ENCODE results near the gene CDH26. TPM values are rescaled to one million over a fixed set of nuclear protein-coding genes. Genes with fewer than 3 reads are reported as not detected.

Gene CDH26
- total RNA-seq, 1 donor from 2014 or later: not detected

DNA sequence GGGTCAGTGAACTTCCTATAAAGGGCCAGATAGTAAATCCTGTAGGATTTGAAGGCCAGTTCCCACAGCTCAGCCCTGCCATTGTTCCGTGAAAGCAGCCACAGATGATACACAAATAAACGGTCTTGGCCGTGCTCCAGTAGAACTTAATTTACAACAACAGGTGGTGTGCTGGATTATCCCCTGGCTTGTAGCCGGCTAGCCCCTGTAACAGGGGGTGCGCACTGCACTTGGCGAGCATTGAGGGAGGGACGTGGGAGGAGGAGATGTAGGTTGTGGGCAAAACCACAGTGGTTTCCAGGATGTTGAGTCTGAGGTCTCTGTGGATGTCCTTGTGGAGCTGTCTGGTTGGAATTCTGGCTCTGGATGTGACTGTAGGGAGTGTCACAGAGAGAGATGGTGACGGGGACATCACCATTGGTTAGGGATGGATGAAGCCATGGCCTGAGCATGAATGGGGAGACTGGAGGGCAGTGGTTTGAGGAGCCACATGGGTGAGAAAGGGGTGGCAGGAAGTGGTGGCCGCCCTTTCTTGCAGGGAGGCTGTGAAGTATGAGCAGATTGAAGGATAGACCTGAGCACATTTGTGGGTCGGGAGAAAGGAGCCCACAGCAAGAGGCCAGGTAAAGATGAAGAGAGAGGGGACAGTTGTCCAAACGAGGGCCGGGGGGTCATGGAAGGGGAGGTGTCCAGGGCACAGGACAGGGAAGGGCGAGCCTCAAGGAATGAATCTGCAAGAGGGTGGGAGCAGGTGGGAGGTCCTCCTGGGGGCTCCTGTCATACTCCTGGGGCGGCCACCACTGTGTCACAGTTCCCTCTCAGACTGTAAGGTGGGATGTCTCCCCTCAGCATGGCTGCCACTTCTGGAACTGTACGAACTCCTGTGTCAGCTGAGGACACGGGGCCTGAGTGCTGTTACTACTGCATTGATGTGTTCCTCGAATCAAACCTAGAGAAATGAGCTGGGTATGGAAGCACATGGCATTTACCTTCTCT lies 53.6 kb downstream of the CDH26 start:
- no peak overlapping the region for H3K4me3 Mint-ChIP-seq (ENCODE audit: unreplicated experiment)
- DNase-seq (ENCODE audit: low spot score): no peak
- no peak overlapping the region for H3K27ac Mint-ChIP-seq (ENCODE audit: unreplicated experiment)
- peaks cover 16% of the 10 kb centered on the region for H3K27me3 Mint-ChIP-seq (ENCODE audit: low read depth)
- peaks cover 2% of the 10 kb centered on the region for H3K36me3 Mint-ChIP-seq (ENCODE audit: low read depth)
- H3K4me1 Mint-ChIP-seq (ENCODE audit: low read depth): peaks cover 3% of the 10 kb centered on the region
- TF ChIP-seq, protein P1, sequence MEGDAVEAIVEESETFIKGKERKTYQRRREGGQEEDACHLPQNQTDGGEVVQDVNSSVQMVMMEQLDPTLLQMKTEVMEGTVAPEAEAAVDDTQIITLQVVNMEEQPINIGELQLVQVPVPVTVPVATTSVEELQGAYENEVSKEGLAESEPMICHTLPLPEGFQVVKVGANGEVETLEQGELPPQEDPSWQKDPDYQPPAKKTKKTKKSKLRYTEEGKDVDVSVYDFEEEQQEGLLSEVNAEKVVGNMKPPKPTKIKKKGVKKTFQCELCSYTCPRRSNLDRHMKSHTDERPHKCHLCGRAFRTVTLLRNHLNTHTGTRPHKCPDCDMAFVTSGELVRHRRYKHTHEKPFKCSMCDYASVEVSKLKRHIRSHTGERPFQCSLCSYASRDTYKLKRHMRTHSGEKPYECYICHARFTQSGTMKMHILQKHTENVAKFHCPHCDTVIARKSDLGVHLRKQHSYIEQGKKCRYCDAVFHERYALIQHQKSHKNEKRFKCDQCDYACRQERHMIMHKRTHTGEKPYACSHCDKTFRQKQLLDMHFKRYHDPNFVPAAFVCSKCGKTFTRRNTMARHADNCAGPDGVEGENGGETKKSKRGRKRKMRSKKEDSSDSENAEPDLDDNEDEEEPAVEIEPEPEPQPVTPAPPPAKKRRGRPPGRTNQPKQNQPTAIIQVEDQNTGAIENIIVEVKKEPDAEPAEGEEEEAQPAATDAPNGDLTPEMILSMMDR (IDR thresholded peaks at IDR 0.05): no peak
- H3K9me3 Mint-ChIP-seq (ENCODE audit: low read depth): peaks cover 16% of the 10 kb centered on the region

DNA sequence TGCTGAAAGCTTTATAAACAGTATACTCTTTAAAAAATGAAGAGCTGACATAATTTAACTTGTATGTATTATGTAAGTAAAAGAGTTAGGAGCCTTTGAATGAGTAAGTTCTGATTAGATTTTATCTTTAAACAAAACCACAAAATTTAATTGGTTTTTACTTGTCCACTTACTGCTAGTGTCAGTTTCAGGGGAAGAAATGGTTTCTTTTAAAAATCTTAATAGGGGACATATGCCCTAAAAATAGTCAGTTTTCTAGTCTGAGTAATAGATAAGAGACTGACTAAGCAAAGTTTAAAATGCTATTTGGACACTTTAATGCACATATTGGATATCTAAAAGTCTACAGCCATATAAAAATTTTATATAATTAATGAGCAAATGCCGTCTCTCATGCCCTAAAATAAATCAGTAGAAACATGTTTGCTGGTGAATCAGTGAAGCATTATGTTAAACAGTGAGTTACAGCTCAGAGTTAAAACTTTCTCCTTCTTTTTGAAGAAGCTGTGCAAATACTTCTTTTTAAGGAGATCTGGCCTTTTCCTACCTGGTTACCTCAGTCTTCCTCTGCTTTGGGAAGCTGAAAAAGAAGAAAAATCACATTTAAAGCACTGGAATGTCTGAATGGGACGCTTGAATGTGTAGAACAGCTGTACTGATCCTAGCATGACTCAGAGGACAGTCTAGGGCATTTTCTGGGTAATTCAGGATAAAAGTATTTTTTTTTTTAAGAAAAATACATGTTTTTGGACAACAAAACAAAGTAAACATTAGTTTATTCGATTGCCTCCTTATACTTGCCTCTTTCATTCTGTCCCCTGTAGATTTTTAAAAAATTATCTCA lies 55.3 kb downstream of the CDH26 start:
- Mint-ChIP-seq H3K27me3 (ENCODE audit: low read depth) (peaks cover 21% of the 10 kb centered on the region), H3K9me3 (ENCODE audit: low read depth) (peaks cover 25% of the 10 kb centered on the region), H3K36me3 (ENCODE audit: low read depth) (peaks cover 5% of the 10 kb centered on the region), H3K27ac (ENCODE audit: unreplicated experiment) (no peak overlapping the region), H3K4me1 (ENCODE audit: low read depth) (peaks cover 3% of the 10 kb centered on the region), H3K4me3 (ENCODE audit: unreplicated experiment) (no peak overlapping the region)
- DNase-seq (ENCODE audit: low spot score): no peak
- TF ChIP-seq, protein P1 (IDR thresholded peaks at IDR 0.05): no peak

DNA sequence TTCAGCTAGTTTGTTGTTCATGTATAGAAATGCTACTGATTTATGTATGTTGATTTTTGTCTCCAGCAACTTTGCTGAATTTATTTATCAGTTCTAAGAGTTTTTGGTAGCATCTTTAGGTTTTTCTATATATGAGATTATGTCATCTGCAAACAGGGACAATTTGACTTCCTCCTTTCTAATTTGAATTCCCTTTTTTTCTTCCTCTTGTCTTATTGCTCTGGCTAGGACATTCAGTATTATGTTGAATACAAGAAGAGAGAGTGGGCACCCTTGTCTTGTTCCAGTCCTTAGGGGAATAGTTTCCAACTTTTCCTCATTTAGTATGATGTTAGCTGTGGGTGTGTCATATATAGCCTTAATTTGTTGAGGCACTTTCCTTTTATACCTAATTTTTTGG lies 58.2 kb downstream of the CDH26 start:
- H3K9me3 Mint-ChIP-seq (ENCODE audit: low read depth): peaks cover 32% of the 10 kb centered on the region
- DNase-seq (ENCODE audit: low spot score): no peak
- TF ChIP-seq, protein P1 (IDR thresholded peaks at IDR 0.05): no peak
- H3K27me3 Mint-ChIP-seq (ENCODE audit: low read depth): peaks cover 22% of the 10 kb centered on the region
- no peak overlapping the region for H3K4me3 Mint-ChIP-seq (ENCODE audit: unreplicated experiment)
- peaks cover 5% of the 10 kb centered on the region for H3K36me3 Mint-ChIP-seq (ENCODE audit: low read depth)
- peaks cover 3% of the 10 kb centered on the region for H3K4me1 Mint-ChIP-seq (ENCODE audit: low read depth)
- H3K27ac Mint-ChIP-seq (ENCODE audit: unreplicated experiment): no peak overlapping the region

DNA sequence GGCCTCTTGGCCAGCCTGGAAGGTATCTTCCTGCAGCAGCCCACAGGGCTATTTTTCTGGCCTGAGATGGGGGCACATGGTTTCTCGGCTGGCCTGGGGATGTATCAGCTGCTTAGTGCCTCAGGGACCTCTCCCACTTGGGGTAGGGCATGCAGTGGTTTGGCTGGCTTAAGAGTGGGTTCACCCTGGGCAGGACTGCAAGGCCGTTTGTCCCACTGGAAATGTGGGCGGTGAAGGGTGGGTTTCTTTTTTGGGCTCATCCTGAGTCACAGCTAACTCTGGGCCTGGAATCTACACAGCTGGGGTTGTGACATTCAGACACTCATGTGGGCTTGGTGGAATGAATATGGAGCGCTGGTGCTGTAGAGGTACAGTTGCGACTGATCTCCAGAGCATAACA lies 62.0 kb downstream of the CDH26 start:
- no peak overlapping the region for H3K4me3 Mint-ChIP-seq (ENCODE audit: unreplicated experiment)
- peaks cover 31% of the 10 kb centered on the region for H3K9me3 Mint-ChIP-seq (ENCODE audit: low read depth)
- peaks cover 17% of the 10 kb centered on the region for H3K27me3 Mint-ChIP-seq (ENCODE audit: low read depth)
- TF ChIP-seq, protein P1 (IDR thresholded peaks at IDR 0.05): no peak
- peaks cover 4% of the 10 kb centered on the region for H3K36me3 Mint-ChIP-seq (ENCODE audit: low read depth)
- H3K27ac Mint-ChIP-seq (ENCODE audit: unreplicated experiment): no peak overlapping the region
- H3K4me1 Mint-ChIP-seq (ENCODE audit: low read depth): no peaks in the 10 kb centered on the region
- no peak for DNase-seq (ENCODE audit: low spot score)

DNA sequence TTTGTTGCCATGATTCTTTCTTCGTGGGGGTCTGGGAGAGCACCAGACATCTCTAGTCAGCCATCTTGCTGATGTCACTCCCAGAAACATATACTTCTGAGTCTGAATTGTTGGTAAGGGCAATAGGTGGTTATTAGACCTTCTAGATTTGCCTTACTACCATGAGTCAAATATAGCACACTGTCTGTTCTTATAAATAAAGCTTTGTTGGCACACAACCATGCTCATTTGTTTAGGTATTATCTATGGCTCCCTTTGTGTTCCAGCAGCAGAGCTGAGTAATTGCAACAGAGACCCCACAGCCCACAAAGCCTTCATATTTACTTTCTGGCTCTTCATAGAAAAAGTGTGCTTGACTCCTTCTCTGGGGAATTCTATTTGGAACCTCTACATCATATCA lies 62.9 kb downstream of the CDH26 start:
- H3K4me1 Mint-ChIP-seq (ENCODE audit: low read depth): no peaks in the 10 kb centered on the region
- H3K4me3 Mint-ChIP-seq (ENCODE audit: unreplicated experiment): no peak overlapping the region
- no peak overlapping the region for H3K27ac Mint-ChIP-seq (ENCODE audit: unreplicated experiment)
- TF ChIP-seq, protein P1 (IDR thresholded peaks at IDR 0.05): no peak
- no peak for DNase-seq (ENCODE audit: low spot score)
- H3K9me3 Mint-ChIP-seq (ENCODE audit: low read depth): peaks cover 23% of the 10 kb centered on the region
- H3K36me3 Mint-ChIP-seq (ENCODE audit: low read depth): peaks cover 4% of the 10 kb centered on the region
- peaks cover 13% of the 10 kb centered on the region for H3K27me3 Mint-ChIP-seq (ENCODE audit: low read depth)

All from chondrocyte (in vitro differentiated cells).